ENCODE measurements around the gene ABR.
A peak's percentile ranks its signal among the peaks of the same experiment; 100 is the strongest.

DNA sequence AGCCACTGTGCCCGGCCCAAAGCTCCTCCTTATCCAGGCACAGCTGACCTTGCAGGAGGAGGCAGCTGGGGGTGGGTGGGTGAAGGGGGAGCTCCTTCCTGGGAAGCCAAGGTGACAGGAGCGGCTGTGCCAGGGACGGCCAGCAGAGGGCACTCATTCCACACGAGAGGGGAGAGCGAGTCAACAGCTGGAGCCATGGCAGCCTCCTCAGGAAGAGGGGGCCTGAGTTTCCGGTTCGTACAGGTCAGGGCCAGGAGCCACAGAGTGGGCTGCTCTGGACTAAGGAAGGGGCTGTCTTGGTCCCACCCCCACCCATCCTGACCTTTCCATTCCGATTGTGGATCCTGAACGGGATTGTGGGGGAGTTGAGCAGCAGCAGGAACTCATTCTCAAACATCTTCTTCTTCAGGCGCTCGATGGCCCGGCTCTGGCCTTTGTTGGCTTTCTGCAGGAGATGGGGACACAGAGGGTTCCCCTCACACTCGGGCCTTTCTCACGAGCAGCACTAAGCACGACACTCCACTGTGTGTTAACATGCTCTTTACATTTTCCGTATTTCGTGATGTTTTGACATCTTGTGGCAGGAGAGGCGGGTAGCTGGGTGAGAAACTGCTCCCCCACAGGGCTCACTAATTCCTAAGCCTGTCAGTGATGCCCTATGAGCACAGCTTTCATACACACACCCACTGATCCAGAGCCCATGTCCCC, 121.2 kb downstream of the ABR start:
- TF ChIP-seq, protein P1, sequence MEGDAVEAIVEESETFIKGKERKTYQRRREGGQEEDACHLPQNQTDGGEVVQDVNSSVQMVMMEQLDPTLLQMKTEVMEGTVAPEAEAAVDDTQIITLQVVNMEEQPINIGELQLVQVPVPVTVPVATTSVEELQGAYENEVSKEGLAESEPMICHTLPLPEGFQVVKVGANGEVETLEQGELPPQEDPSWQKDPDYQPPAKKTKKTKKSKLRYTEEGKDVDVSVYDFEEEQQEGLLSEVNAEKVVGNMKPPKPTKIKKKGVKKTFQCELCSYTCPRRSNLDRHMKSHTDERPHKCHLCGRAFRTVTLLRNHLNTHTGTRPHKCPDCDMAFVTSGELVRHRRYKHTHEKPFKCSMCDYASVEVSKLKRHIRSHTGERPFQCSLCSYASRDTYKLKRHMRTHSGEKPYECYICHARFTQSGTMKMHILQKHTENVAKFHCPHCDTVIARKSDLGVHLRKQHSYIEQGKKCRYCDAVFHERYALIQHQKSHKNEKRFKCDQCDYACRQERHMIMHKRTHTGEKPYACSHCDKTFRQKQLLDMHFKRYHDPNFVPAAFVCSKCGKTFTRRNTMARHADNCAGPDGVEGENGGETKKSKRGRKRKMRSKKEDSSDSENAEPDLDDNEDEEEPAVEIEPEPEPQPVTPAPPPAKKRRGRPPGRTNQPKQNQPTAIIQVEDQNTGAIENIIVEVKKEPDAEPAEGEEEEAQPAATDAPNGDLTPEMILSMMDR (IDR thresholded peaks at IDR 0.05; ENCODE audit: low read length) = peak; percentile 53
- TF ChIP-seq EZH2 (optimal IDR thresholded peaks at IDR 0.05; ENCODE audit: low read depth, low read length) = no peak

Measured in MM.1S (cell line).